B cell (primary cell): ENCODE results near the gene DACH1.

Source experiments
- CTCF ChIP-seq: fragments of 200-600 bp; IDR thresholded peaks from one replicate; pipeline ENCODE4 v1.8.0; 2022; ENCODE audit warnings: antibody characterized with exemption, mild to moderate bottlenecking
- EZH2 ChIP-seq: IDR thresholded peaks from 2 replicates; pipeline ENCODE4 v1.6.1; 2012; ENCODE audit warnings: borderline replicate concordance, low read depth, mild to moderate bottlenecking, moderate library complexity, low read length; ENCODE audit not compliant: insufficient read depth, poor library complexity, severe bottlenecking

- no peak for TF ChIP-seq EZH2
- no peak for TF ChIP-seq CTCF
Observed at GRCh38 chr13:71828564-71828963, 38.4 kb downstream of the DACH1 start.
